DOHH2 (cell line): ENCODE data around the gene ATP13A1.
A peak's percentile ranks its signal among the peaks of the same experiment; 100 is the strongest.

ENCODE experiments used
- H3F3A ChIP-seq: fragments of 200-600 bp; sonication (generic), shearing (Covaris generic); 2 replicates; pipeline ENCODE4 v1.6.0; 2016; ENCODE audit warnings: antibody characterized with exemption, mild to moderate bottlenecking; ENCODE audit not compliant: control insufficient read depth, insufficient read depth
- H3K27ac ChIP-seq: fragments of 200-600 bp; sonication (generic); 2 replicates; pipeline ENCODE4 v1.5.1; 2014; ENCODE audit warnings: low read depth, mild to moderate bottlenecking, low read length, moderate library complexity
- H3K27me3 ChIP-seq: fragments of 200-600 bp; sonication (generic); 2 replicates; pipeline ENCODE4 v1.6.1; 2014; ENCODE audit warnings: mild to moderate bottlenecking, low read length, mixed read lengths; ENCODE audit not compliant: control insufficient read depth
- H3K36me3 ChIP-seq: fragments of 200-600 bp; sonication (generic); 2 replicates; pipeline ENCODE4 v1.6.1; 2014; ENCODE audit warnings: mild to moderate bottlenecking, low read length, moderate library complexity, mixed read lengths; ENCODE audit not compliant: control insufficient read depth
- H3K4me1 ChIP-seq: fragments of 200-600 bp; sonication (generic); 2 replicates; pipeline ENCODE4 v1.6.1; 2014; ENCODE audit warnings: mild to moderate bottlenecking, low read length, mixed read lengths; ENCODE audit not compliant: control insufficient read depth
- H3K4me2 ChIP-seq: fragments of 200-600 bp; sonication (generic); 2 replicates; pipeline ENCODE4 v1.6.0; 2014; ENCODE audit warnings: mild to moderate bottlenecking, low read length, moderate library complexity
- H3K4me3 ChIP-seq: fragments of 200-600 bp; sonication (generic); 2 replicates; pipeline ENCODE4 v1.5.1; 2014; ENCODE audit warnings: mild to moderate bottlenecking, low read length, mixed read lengths
- H3K79me2 ChIP-seq: fragments of 200-600 bp; sonication (generic); 2 replicates; pipeline ENCODE4 v1.6.1; 2014; ENCODE audit warnings: mild to moderate bottlenecking, low read length, mixed read lengths; ENCODE audit not compliant: control insufficient read depth
- H3K9me2 ChIP-seq: fragments of 200-600 bp; sonication (generic); replicated peaks from 2 replicates; pipeline ENCODE4 v1.6.1; 2014; ENCODE audit warnings: mild to moderate bottlenecking, low read length, mixed read lengths; ENCODE audit not compliant: control insufficient read depth
- H3K9me3 ChIP-seq: fragments of 200-600 bp; sonication (generic); 2 replicates; pipeline ENCODE4 v1.6.1; 2014; ENCODE audit warnings: antibody characterized with exemption, low read length, mixed read lengths; ENCODE audit not compliant: control insufficient read depth, insufficient read depth
- H4K20me1 ChIP-seq: fragments of 200-600 bp; sonication (generic); 2 replicates; pipeline ENCODE4 v1.6.0; 2014; ENCODE audit warnings: low read depth, mild to moderate bottlenecking, antibody characterized with exemption, low read length, moderate library complexity; ENCODE audit not compliant: control insufficient read depth, insufficient read depth
- EZH2phosphoT487 ChIP-seq: fragments of 200-600 bp; sonication (generic); IDR thresholded peaks from 2 replicates; pipeline ENCODE4 v1.6.1; 2017; ENCODE audit warnings: borderline replicate concordance, mild to moderate bottlenecking, antibody characterized with exemption, low read length, moderate library complexity, mixed read lengths
- TF ChIP-seq, protein P1 (sequence below): fragments of 200-600 bp; sonication (generic); IDR thresholded peaks from one replicate; pipeline ENCODE4 v1.5.1; 2014; ENCODE audit warnings: antibody characterized with exemption, mild to moderate bottlenecking, low read depth, low read length; ENCODE audit not compliant: poor library complexity, severe bottlenecking

ATP13A1 gene

DNA sequence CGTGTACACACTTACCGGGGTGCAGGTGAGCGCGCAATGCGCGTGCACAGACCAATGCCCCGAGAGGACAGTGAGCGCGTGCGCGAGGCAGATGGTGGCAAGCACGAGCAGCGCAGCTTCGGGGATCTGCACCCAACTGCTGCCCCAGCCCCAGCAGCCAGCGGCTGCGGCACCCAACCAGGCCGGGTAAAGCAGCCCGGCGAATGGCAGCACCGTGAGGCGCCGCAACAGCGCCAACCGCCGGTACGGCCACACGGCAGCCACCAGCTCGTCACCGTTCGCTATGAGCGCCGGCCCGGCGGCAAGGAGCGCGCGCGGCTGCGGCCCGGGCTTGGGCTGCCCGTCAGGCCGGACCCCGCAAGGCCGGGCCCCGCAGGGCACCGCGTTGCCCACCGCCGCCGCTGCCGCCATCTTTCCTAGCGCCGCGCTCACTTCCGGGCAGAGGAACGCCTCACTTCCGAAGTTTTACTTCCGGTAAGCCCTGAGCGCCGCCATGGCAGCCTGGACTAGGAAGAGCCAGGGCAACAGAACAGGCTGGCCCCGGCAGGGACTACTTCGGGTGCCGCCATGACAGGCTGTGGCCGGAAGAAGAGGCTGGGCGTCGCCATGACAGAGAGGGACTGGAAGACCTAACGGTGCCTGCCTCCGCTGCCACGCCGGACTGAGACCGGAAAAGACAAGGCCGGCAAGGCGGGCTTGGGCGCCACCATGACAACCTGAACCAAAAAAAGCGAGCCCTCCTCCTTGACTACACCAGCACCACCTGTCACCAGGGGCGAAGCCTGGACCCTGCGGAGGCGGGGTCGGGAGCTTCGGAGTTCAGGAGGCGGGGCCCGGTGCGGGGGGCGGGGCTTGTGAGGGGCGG, at the start of gene ATP13A1:
ATP13A1 (minus strand) TSS at position 421 of the 865 bp plus-strand sequence; CDS start at position 411, 10 bp downstream.
- H3K79me2 ChIP-seq = peaks cover 78% of the 10 kb centered on the region
- TF ChIP-seq EZH2phosphoT487 = no peak
- TF ChIP-seq, protein P1, sequence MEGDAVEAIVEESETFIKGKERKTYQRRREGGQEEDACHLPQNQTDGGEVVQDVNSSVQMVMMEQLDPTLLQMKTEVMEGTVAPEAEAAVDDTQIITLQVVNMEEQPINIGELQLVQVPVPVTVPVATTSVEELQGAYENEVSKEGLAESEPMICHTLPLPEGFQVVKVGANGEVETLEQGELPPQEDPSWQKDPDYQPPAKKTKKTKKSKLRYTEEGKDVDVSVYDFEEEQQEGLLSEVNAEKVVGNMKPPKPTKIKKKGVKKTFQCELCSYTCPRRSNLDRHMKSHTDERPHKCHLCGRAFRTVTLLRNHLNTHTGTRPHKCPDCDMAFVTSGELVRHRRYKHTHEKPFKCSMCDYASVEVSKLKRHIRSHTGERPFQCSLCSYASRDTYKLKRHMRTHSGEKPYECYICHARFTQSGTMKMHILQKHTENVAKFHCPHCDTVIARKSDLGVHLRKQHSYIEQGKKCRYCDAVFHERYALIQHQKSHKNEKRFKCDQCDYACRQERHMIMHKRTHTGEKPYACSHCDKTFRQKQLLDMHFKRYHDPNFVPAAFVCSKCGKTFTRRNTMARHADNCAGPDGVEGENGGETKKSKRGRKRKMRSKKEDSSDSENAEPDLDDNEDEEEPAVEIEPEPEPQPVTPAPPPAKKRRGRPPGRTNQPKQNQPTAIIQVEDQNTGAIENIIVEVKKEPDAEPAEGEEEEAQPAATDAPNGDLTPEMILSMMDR = peak; percentile 22
- H3K4me1 ChIP-seq = peaks cover 49% of the 10 kb centered on the region
- H3K4me2 ChIP-seq = peak within 1 kb of the TSS; percentile 87
- H3K27me3 ChIP-seq = no peaks in the 10 kb centered on the region
- H4K20me1 ChIP-seq = peaks cover 7% of the 10 kb centered on the region
- H3F3A ChIP-seq = peaks cover 24% of the 10 kb centered on the region
- peaks cover 40% of the 10 kb centered on the region for H3K36me3 ChIP-seq
- H3K9me2 ChIP-seq = no peaks in the 10 kb centered on the region
- peak within 1 kb of the TSS; percentile 87 for H3K4me3 ChIP-seq
- H3K9me3 ChIP-seq = no peaks in the 10 kb centered on the region
- peak within 1 kb of the TSS; percentile 85 for H3K27ac ChIP-seq

DNA sequence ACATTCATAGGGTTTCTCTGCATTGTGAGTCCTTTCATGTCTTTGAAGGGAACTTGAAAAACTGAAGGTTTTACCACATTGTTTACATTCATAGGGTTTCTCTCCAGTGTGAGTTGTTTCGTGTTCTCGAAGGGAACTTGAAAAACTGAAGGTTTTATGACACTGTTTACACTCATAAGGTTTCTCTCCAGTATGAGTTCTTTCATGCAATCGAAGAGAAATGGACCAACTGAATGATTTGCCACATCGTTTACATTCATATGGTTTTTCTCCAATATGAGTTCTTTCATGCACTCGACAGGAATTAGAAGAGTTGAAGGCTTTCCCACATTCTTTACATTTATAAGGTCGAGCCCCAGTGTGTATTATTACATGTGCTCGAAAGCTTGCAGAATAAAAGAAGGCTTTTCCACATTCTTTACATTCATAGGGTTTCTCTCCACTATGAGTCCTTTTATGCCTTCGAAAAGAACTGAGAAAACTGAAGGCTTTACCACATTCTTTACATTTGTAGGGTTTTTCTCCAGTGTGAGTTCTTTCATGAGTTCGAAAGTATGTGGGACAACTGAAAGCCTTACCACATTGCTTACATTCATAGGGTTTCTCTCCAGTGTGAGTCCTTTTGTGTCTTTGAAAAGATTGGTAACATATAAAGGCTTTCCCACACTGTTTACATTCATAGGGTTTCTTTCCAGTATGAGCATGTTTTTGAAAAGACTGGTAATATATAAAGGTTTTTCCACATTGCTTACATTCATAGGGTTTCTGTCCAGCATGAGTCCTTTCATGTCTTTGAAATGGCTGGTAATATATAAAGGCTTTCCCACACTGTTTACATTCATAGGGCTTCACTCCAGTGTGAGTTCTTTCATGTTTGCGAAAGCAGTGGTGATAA, 48.7 kb upstream of the ATP13A1 start:
- peaks cover 18% of the 10 kb centered on the region for H3K79me2 ChIP-seq
- H3K9me2 ChIP-seq = no peaks in the 10 kb centered on the region
- H3K4me2 ChIP-seq = no peak overlapping the region
- no peak for TF ChIP-seq EZH2phosphoT487
- no peaks in the 10 kb centered on the region for H3F3A ChIP-seq
- H3K27me3 ChIP-seq = no peaks in the 10 kb centered on the region
- no peaks in the 10 kb centered on the region for H3K4me1 ChIP-seq
- H4K20me1 ChIP-seq = no peaks in the 10 kb centered on the region
- H3K36me3 ChIP-seq = peaks cover 74% of the 10 kb centered on the region
- no peak overlapping the region for H3K4me3 ChIP-seq
- H3K27ac ChIP-seq = no peak overlapping the region
- peaks cover 79% of the 10 kb centered on the region for H3K9me3 ChIP-seq

GRCh38 chr19:19711306-19711933, 47.9 kb upstream of the ATP13A1 start:
- no peaks in the 10 kb centered on the region for H3K4me1 ChIP-seq
- H3K36me3 ChIP-seq = peaks cover 66% of the 10 kb centered on the region
- H3K79me2 ChIP-seq = peaks cover 11% of the 10 kb centered on the region
- H4K20me1 ChIP-seq = no peaks in the 10 kb centered on the region
- H3K4me3 ChIP-seq = no peak overlapping the region
- TF ChIP-seq, protein P1 = no peak
- TF ChIP-seq EZH2phosphoT487 = no peak
- H3K9me3 ChIP-seq = peaks cover 71% of the 10 kb centered on the region
- H3K9me2 ChIP-seq = no peaks in the 10 kb centered on the region
- H3F3A ChIP-seq = no peaks in the 10 kb centered on the region
- no peaks in the 10 kb centered on the region for H3K27me3 ChIP-seq
- no peak overlapping the region for H3K4me2 ChIP-seq
- H3K27ac ChIP-seq = no peak overlapping the region
